ENCODE measurements around the gene ADH5.

DNA sequence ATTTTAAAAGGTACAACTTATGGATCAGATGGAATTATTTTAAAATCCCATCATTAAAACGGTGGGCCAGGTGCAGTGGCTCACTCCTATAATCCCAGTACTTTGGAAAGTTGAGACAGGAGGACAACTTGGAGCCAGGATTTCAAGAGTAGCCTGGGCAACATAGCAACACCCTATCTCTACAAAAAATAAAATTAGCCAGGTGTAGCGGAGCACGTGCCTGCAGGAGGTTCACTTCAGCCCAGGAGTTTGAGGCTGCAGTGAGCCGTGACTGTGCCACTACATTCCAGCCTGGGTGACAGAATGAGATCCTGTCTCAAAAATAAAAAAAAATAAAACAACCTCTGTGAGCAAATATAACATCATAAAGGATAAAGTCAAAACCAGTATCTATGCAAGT, 11.4 kb downstream of the ADH5 start:
- no peak for TF ChIP-seq POLR2A (IDR thresholded peaks at IDR 0.05; ENCODE audit: borderline replicate concordance, extremely low read depth, insufficient read depth, insufficient read length)
- TF ChIP-seq, protein P1, sequence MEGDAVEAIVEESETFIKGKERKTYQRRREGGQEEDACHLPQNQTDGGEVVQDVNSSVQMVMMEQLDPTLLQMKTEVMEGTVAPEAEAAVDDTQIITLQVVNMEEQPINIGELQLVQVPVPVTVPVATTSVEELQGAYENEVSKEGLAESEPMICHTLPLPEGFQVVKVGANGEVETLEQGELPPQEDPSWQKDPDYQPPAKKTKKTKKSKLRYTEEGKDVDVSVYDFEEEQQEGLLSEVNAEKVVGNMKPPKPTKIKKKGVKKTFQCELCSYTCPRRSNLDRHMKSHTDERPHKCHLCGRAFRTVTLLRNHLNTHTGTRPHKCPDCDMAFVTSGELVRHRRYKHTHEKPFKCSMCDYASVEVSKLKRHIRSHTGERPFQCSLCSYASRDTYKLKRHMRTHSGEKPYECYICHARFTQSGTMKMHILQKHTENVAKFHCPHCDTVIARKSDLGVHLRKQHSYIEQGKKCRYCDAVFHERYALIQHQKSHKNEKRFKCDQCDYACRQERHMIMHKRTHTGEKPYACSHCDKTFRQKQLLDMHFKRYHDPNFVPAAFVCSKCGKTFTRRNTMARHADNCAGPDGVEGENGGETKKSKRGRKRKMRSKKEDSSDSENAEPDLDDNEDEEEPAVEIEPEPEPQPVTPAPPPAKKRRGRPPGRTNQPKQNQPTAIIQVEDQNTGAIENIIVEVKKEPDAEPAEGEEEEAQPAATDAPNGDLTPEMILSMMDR (IDR thresholded peaks at IDR 0.05 in 2 of 3, conservative IDR thresholded peaks at IDR 0.05 in 1 of 3; ENCODE audit: borderline replicate concordance in 1 of 3, insufficient read depth in 1 of 3, low read depth in 2 of 3, low read length in 2 of 3): no peak

All from HCT116 (cell line).